ENCODE measurements around the gene AQP9. TPM values are rescaled to one million over a fixed set of nuclear protein-coding genes. Genes with fewer than 3 reads are reported as not detected.

Gene AQP9
- total RNA-seq, 4 donors from 2014 or later, result 12.2 to 56.8 (median 36.3) TPM

- no peak for TF ChIP-seq CTCF (IDR thresholded peaks at IDR 0.05)
- no peak for DNase-seq (ENCODE audit: low spot score)
- no peak for ATAC-seq (ENCODE audit: low FRiP score)
Measured at GRCh38 chr15:58137686-58138085, 495 bp upstream of the AQP9 start.

- DNase-seq (ENCODE audit: low spot score), result no peak
- peak; percentile 25 for ATAC-seq (ENCODE audit: low FRiP score)
- no peak for TF ChIP-seq CTCF (IDR thresholded peaks at IDR 0.05)
Measured at GRCh38 chr15:58139276-58139988, 1.3 kb downstream of the AQP9 start.

GRCh38 chr15:58139989-58140522 is 1.9 kb downstream of the AQP9 start:
- DNase-seq (ENCODE audit: low spot score) (no peak), ATAC-seq (ENCODE audit: low FRiP score) (peak; percentile 5)
- no peak for TF ChIP-seq CTCF (IDR thresholded peaks at IDR 0.05)

- TF ChIP-seq CTCF (IDR thresholded peaks at IDR 0.05), result no peak
- ATAC-seq (ENCODE audit: low FRiP score) (no peak), DNase-seq (ENCODE audit: low spot score) (no peak)
Measured at GRCh38 chr15:58141894-58142293, 3.7 kb downstream of the AQP9 start.

- no peak for TF ChIP-seq CTCF (IDR thresholded peaks at IDR 0.05)
- DNase-seq (ENCODE audit: low spot score), result no peak
- ATAC-seq (ENCODE audit: low FRiP score), result no peak
Measured at GRCh38 chr15:58142827-58143461, 4.8 kb downstream of the AQP9 start.

GRCh38 chr15:58145606-58146005 is 7.4 kb downstream of the AQP9 start:
- TF ChIP-seq CTCF (IDR thresholded peaks at IDR 0.05), result no peak
- ATAC-seq (ENCODE audit: low FRiP score), result no peak
- DNase-seq (ENCODE audit: low spot score), result no peak

GRCh38 chr15:58146211-58146610 is 8.0 kb downstream of the AQP9 start:
- TF ChIP-seq CTCF (IDR thresholded peaks at IDR 0.05), result no peak
- no peak for ATAC-seq (ENCODE audit: low FRiP score)
- DNase-seq (ENCODE audit: low spot score), result no peak
